ENCODE measurements around the gene PAPOLA. TPM values are rescaled to one million over a fixed set of nuclear protein-coding genes. Genes with fewer than 3 reads are reported as not detected.

The PAPOLA gene
- total and polyA plus RNA-seq, 8 donors: 140 to 264 (median 232) TPM

DNA sequence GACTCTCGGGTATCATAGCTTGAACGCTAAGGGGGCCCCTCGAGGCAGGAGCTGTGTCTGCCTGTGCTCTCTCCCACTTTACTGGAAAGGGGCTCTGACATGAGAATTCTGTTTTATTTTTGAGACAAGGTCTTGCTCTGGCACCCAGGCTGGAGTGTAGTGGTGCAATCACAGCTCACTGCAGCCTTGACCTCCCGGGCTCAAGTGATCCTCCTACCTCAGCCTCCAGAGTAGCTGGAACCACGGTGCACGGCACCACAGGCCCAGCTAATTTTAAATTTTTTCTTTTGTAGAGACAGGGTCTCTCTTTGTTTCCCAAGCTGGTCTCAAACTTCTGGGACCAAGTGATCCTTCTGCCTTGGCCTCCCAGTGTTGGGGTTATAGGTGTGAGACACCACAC, 77.7 kb downstream of the PAPOLA start:
- no peak for DNase-seq
- Histone ChIP-seq H3K27me3 (peaks cover 0 to 21% of the 10 kb centered on the region in 2 donors), H3K36me3 (no peaks in the 10 kb centered on the region), H3K27ac (no peak overlapping the region), H3K4me3 (no peak overlapping the region), H3K4me1 (peaks cover 0 to under 1% of the 10 kb centered on the region in 2 donors), H3K9me3 (no peaks in the 10 kb centered on the region)
- TF ChIP-seq, protein P1, sequence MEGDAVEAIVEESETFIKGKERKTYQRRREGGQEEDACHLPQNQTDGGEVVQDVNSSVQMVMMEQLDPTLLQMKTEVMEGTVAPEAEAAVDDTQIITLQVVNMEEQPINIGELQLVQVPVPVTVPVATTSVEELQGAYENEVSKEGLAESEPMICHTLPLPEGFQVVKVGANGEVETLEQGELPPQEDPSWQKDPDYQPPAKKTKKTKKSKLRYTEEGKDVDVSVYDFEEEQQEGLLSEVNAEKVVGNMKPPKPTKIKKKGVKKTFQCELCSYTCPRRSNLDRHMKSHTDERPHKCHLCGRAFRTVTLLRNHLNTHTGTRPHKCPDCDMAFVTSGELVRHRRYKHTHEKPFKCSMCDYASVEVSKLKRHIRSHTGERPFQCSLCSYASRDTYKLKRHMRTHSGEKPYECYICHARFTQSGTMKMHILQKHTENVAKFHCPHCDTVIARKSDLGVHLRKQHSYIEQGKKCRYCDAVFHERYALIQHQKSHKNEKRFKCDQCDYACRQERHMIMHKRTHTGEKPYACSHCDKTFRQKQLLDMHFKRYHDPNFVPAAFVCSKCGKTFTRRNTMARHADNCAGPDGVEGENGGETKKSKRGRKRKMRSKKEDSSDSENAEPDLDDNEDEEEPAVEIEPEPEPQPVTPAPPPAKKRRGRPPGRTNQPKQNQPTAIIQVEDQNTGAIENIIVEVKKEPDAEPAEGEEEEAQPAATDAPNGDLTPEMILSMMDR (IDR thresholded peaks at IDR 0.05): no peak
- intact Hi-C loops (cut with DNase I): loop anchor here in 1 of 2 donors (10.0 kb wide), 1 partner anchor 165 kb away; no protein-coding TSS in a partner anchor
- ATAC-seq: no peak

DNA sequence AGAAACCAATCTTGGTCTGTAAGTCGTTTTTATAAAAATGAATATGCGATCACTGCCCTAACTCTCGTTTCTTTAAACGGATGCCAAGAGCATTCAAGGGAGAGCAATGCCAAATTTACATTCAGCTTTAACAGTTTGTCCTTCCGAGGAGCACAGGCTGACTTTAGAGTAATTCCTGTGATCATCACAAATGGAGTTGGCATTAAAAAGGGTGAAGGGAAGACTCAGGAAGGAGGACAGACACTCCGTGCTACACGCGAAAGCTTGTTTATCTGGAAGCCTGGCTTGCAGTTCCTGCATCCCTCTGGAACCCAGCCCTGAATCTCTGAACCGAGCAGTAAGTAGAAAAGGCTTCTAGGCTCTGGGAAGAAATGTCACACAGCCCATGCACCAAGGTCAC, 78.4 kb downstream of the PAPOLA start:
- ATAC-seq: no peak
- intact Hi-C loops (cut with DNase I): no loop called here
- no peak for DNase-seq
- Histone ChIP-seq H3K27me3 (peaks cover 0 to 28% of the 10 kb centered on the region in 2 donors), H3K27ac (no peak overlapping the region), H3K9me3 (no peaks in the 10 kb centered on the region), H3K4me3 (no peak overlapping the region), H3K4me1 (no peaks in the 10 kb centered on the region), H3K36me3 (no peaks in the 10 kb centered on the region)
- TF ChIP-seq, protein P1 (IDR thresholded peaks at IDR 0.05): no peak

DNA sequence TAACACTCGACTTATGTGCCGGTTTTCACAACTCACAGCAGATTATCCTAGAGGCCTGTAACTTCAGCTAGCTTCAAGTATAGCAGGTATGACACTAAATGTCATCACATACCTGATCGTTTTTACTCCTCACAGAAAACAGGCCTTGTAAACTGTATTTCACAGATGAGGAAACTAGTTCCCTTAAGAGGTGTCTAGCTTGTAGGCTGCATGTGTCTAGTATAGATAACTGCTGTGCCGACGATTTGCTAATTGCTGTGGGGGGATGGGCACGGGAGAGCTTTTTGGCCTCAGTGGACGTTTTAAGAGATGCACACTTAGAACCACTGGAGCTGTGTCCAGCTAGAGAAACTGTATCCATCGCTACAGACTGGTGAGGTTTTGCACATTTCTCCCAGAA, 78.8 kb downstream of the PAPOLA start:
- no peaks in the 10 kb centered on the region for H3K9me3 ChIP-seq
- TF ChIP-seq, protein P1 (IDR thresholded peaks at IDR 0.05): no peak
- intact Hi-C loops (cut with DNase I): no loop called here

DNA sequence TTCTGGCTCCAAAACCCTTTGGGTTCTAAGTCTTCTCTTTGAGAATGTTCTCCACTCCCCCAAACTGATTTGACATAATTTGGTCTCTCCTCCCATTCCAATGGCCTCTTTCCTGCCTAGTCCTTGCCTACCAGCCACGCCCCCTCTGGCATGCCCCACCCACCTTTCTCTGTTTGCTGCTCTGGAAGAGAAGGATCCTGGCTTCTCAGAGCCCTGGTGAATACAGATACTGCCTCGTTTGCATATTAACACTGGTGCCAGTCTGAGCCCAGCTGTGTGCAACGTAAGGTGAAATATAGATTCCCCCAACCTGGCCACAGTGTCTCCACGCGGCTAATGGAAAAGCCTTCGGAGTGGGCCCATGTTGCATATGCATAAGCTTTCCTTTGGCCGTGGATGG, 79.7 kb downstream of the PAPOLA start:
- H3K27me3 ChIP-seq: peaks cover 0 to 37% of the 10 kb centered on the region in 2 donors
- ATAC-seq (no peak), DNase-seq (no peak)
- no peaks in the 10 kb centered on the region for H3K9me3 ChIP-seq
- no peak overlapping the region for H3K27ac ChIP-seq
- H3K36me3 ChIP-seq: no peaks in the 10 kb centered on the region
- H3K4me3 ChIP-seq: no peak overlapping the region
- intact Hi-C loops (cut with DNase I): no loop called here
- H3K4me1 ChIP-seq: no peaks in the 10 kb centered on the region
- TF ChIP-seq, protein P1 (IDR thresholded peaks at IDR 0.05): no peak

More for the DNA sequence above, 78.8 kb downstream of the PAPOLA start:
- H3K4me3 ChIP-seq: no peak overlapping the region
- H3K36me3 ChIP-seq: no peaks in the 10 kb centered on the region
- H3K27ac ChIP-seq: no peak overlapping the region
- H3K27me3 ChIP-seq: peaks cover 0 to 29% of the 10 kb centered on the region in 2 donors
- ATAC-seq (no peak), DNase-seq (no peak)
- no peaks in the 10 kb centered on the region for H3K4me1 ChIP-seq

DNA sequence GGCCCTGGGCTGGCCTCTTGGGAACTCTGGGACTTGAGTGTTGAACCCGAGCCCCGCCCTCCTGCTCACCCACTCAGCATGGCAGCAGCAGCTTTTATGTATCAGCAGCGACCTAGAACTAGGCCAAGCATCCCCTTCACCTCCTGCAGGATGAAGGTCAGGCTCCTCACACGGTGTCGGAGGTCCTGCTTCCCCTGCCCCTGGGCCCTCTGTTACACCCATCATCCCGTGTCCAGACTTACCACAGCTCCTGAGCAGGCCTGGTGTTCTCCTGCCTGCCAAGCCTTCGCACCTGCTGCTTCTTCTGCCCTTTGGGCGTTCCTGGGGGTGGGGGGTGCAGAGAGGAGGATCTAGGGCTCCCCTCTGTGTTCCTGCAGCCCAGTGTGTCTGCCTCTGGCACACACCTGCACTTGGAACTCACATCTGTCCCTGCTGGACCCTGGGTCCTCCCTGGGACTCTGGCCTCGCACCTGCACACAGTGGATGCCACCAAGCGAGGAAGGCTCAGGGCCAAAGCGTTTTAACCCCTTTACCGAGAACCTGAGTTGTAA, 80.3 kb downstream of the PAPOLA start:
- Histone ChIP-seq H3K9me3 (no peaks in the 10 kb centered on the region), H3K4me1 (no peaks in the 10 kb centered on the region), H3K27me3 (peaks cover 0 to 43% of the 10 kb centered on the region in 2 donors), H3K36me3 (no peaks in the 10 kb centered on the region), H3K4me3 (no peak overlapping the region), H3K27ac (no peak overlapping the region)
- no peak for DNase-seq
- ATAC-seq: no peak
- intact Hi-C loops (cut with DNase I): no loop called here
- TF ChIP-seq, protein P1 (IDR thresholded peaks at IDR 0.05): no peak
